ENCODE measurements around the gene COX5A. TPM values are rescaled to one million over a fixed set of nuclear protein-coding genes. Genes with fewer than 3 reads are reported as not detected.
A peak's percentile ranks its signal among the peaks of the same experiment; 100 is the strongest.

Gene COX5A
- total RNA-seq, 1 donor from 2014 or later = 134 TPM

DNA sequence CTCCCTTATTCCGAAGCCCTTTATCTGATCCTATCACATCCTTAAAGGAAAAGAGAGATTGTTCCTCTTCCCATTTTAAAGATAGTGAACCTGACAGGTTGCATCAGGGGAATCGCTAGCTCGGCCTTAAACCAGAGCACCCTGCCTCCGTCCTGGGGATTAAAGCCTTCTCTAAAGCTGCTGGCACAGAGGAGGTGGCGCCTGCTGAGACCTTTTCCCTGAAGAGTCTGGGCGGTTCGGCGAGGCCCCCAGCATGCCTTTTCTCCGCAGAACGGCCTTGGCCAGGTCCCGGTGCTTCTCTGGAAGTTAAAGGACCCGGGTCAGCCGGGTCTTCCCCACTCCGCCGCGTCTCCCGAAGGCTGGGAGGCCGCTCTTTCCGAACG is 31.8 kb downstream of the COX5A start:
- Histone ChIP-seq H3K27ac (peak overlapping the region; percentile 95), H3K9me3 (no peaks in the 10 kb centered on the region), H3K36me3 (peaks cover 38% of the 10 kb centered on the region), H3K27me3 (ENCODE audit: low read depth) (no peaks in the 10 kb centered on the region), H3K4me3 (peak overlapping the region; percentile 98), H3K4me1 (peaks cover 44% of the 10 kb centered on the region)
- no peak for TF ChIP-seq CTCF (IDR thresholded peaks at IDR 0.05)
- ATAC-seq = peak; percentile 46 to 61
- DNase-seq = peak; percentile 61
- intact Hi-C loops (cut with DNase I) = no loop called here

DNA sequence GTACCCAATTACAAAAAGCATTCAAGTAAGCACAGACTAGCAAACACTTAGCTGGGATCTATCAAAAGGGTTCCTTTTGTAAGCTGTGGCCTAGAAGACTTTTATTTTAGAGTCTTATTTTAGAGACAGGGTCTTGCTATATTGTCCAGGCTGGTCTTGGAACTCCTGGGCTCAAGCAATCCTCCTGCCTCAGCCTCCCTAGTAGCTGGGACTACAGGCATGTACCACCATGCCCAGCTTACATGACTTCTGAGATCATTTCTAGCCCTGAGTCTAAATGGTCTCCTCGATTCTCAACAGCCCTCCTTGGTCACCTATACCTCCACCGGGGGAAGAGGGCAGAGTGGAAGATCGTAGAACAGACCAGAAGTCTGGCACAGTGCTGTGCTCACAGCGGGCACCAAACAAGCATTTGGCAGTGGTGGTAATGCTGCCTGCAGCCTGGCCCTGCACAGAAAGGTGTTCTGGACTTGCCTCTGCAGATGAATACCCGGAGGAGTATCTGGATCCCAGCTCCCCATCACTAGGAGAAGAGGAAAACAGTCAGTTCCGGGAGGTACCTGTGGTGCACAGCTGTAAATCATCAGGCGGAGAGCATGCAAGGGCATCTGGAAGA is 33.6 kb downstream of the COX5A start:
- peaks cover 44% of the 10 kb centered on the region for H3K4me1 ChIP-seq
- no peak for TF ChIP-seq CTCF (IDR thresholded peaks at IDR 0.05)

DNA sequence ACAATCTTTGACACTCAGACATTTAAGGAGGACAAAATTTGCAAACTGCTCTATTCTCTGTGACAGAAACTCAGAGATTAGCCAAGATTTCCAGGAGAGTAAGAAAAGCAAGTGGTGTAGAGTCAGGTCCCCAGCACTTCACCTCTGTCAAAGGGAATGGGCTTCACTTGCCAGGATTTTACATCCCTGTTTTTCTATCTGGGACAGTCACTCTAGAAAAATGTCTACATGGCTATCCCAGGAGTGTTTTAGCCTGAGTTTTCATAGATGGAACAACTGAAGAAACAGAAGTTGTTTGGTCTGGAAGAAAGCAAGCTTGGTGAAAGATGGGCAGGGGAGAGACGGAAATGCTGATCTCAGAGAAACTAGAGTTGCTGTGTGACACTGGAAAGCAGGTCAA is 34.2 kb downstream of the COX5A start:
- H3K27me3 ChIP-seq (ENCODE audit: low read depth) = no peaks in the 10 kb centered on the region
- H3K4me1 ChIP-seq = peaks cover 44% of the 10 kb centered on the region
- DNase-seq (no peak), ATAC-seq (no peak)
- intact Hi-C loops (cut with DNase I) = no loop called here
- no peak for TF ChIP-seq CTCF (IDR thresholded peaks at IDR 0.05)
- no peak overlapping the region for H3K4me3 ChIP-seq
- peaks cover 60% of the 10 kb centered on the region for H3K36me3 ChIP-seq
- no peaks in the 10 kb centered on the region for H3K9me3 ChIP-seq
- H3K27ac ChIP-seq = no peak overlapping the region

More for the DNA sequence above, 33.6 kb downstream of the COX5A start:
- intact Hi-C loops (cut with DNase I) = no loop called here
- ATAC-seq = no peak
- Histone ChIP-seq H3K27ac (no peak overlapping the region), H3K36me3 (peaks cover 56% of the 10 kb centered on the region), H3K4me3 (no peak overlapping the region), H3K9me3 (no peaks in the 10 kb centered on the region), H3K27me3 (ENCODE audit: low read depth) (no peaks in the 10 kb centered on the region)
- no peak for DNase-seq

DNA sequence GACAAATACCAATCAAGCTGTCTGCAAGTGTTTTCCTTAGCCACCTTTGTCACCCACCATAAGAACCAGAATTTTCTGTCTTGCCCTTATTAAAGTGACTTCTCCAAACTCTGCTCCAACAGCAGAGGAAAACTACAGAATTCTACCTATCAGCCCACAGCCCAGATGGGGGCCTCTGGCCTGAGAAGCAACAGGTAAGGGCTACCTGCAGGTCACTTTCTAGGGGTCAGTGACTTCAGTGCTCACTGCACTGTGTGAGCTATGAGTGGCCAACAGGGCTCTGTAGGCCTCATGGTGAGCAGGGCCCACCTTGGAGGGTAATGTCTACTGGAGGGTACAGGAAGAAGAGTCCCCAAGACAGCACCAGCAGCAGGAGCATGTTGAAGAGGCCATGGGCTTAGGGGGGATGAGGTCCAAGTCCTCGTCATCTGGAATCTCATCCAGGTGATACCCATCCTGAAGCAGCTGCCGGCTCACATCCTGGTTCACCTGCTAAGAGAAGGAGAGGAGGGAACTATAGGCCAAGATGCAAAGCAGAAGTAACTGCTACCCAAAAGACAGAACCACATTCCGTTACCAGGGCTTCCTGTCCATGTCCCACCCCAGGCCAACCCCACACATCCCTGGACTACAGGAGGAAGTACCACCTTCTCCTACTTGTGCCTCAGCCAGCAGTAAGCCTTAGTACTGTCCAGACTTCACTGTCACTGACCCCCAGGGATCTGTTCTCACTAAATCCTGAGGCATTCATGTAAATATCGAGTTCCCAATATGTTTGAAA is 35.4 kb downstream of the COX5A start:
- DNase-seq (no peak), ATAC-seq (no peak)
- Histone ChIP-seq H3K27me3 (ENCODE audit: low read depth) (no peaks in the 10 kb centered on the region), H3K27ac (peak overlapping the region; percentile 8), H3K36me3 (peaks cover 71% of the 10 kb centered on the region), H3K9me3 (no peaks in the 10 kb centered on the region), H3K4me1 (peaks cover 41% of the 10 kb centered on the region), H3K4me3 (no peak overlapping the region)
- TF ChIP-seq CTCF (IDR thresholded peaks at IDR 0.05) = no peak
- intact Hi-C loops (cut with DNase I) = no loop called here

DNA sequence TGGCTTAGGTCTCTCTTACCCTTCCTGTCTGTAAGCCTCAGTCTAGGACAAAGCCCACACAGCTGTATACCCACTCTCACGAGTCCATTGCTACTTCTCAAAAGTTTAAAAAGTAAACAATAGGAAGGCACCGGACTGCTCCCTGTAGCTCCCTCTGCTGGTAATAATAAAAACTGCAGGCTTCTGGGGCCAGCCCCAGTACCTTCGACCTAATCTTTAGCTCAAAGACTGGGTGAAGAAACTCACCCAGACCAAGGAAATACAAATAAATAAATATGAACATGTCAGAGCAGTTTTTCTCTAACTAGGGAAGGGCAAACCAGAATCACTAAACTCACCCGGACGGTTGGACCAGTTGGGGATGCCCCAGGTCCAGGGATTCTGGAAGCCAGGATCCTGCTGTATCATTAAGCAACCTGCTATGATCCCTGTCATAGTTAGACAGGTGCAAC is 36.2 kb downstream of the COX5A start:
- peaks cover 72% of the 10 kb centered on the region for H3K36me3 ChIP-seq
- no peaks in the 10 kb centered on the region for H3K9me3 ChIP-seq
- TF ChIP-seq CTCF (IDR thresholded peaks at IDR 0.05) = peak; percentile 96
- peak; percentile 57 for DNase-seq
- H3K27ac ChIP-seq = peak overlapping the region; percentile 8
- ATAC-seq = peak; percentile 56 to 78
- H3K4me3 ChIP-seq = no peak overlapping the region
- intact Hi-C loops (cut with DNase I) = no loop called here
- no peaks in the 10 kb centered on the region for H3K27me3 ChIP-seq (ENCODE audit: low read depth)
- peaks cover 36% of the 10 kb centered on the region for H3K4me1 ChIP-seq

Data from lower lobe of right lung (tissue), 2 donors.